H1 (cell line): Measurements from ENCODE around the gene TSPAN32. TPM values are rescaled to one million over a fixed set of nuclear protein-coding genes. Genes with fewer than 3 reads are reported as not detected.

Source experiments
- CTCF ChIA-PET: fragments of 300-600 bp; sonication (Branson Sonifier 250); formaldehyde crosslinking; loops from one replicate; lab custom pipeline; 2021; ENCODE audit not compliant: partially characterized antibody; lab: Charles Lee
- POLR2A ChIA-PET: fragments of 300-600 bp; sonication (Branson Sonifier 250); formaldehyde crosslinking; loops from one replicate; lab custom pipeline; 2021; ENCODE audit warnings: inconsistent platforms; ENCODE audit not compliant: partially characterized antibody; lab: Charles Lee
- DNase-seq, 2 experiments: peaks; one replicate each; pipeline versions ENCODE4 v3.0.0 to v3.0.0-alpha.2; 2010 to 2022; ENCODE audit warnings: low spot score in 2 of 2, low read depth in 1 of 2, mixed read lengths in 1 of 2
- FAIRE-seq: peaks from 2 replicates; lab custom pipeline; 2011; peaks lifted over from hg19 to GRCh38; lab: Jason Lieb, UNC
- H2AFZ ChIP-seq: 2 replicates; pipeline ENCODE4 v1.8.1; 2012; ENCODE audit warnings: low read length, inconsistent platforms
- H2AK5ac ChIP-seq: 2 replicates; pipeline ENCODE4 v1.6.1; 2013; ENCODE audit warnings: low read depth, low read length
- H2BK120ac ChIP-seq: replicated peaks from 2 replicates; pipeline ENCODE3; 2013; ENCODE audit warnings: low read depth, low read length, inconsistent platforms
- H2BK12ac ChIP-seq: 2 replicates; pipeline ENCODE4 v1.6.1; 2013; ENCODE audit warnings: low read depth, low read length
- H2BK15ac ChIP-seq: 2 replicates; pipeline ENCODE4 v1.6.1; 2013; ENCODE audit warnings: low read length
- H2BK20ac ChIP-seq: 2 replicates; pipeline ENCODE4 v1.6.1; 2013; ENCODE audit warnings: low read length
- H2BK5ac ChIP-seq: 2 replicates; pipeline ENCODE4 v1.6.1; 2013; ENCODE audit warnings: low read depth, low read length
- H3K14ac ChIP-seq: 2 replicates; pipeline ENCODE4 v1.6.1; 2013; ENCODE audit warnings: inconsistent platforms; ENCODE audit not compliant: insufficient read length
- H3K18ac ChIP-seq: 2 replicates; pipeline ENCODE4 v1.6.1; 2013; ENCODE audit warnings: low read length; ENCODE audit errors: extremely low read depth
- H3K23ac ChIP-seq: 2 replicates; pipeline ENCODE4 v1.6.1; 2013; ENCODE audit warnings: inconsistent platforms; ENCODE audit not compliant: insufficient read length
- H3K23me2 ChIP-seq: 2 replicates; pipeline ENCODE4 v1.6.1; 2013; ENCODE audit warnings: low read depth, low read length
- H3K27ac ChIP-seq: 2 replicates; pipeline ENCODE4 v1.6.1; 2011; ENCODE audit warnings: low read depth, low read length, inconsistent platforms
- H3K27me3 ChIP-seq, 4 experiments: replicated peaks in 1 of 4; 1 replicate in 1 of 4; 2 replicates in 3 of 4; pipeline versions ENCODE4 v1.6.1 to v1.8.1; 2011 to 2013; ENCODE audit warnings: low read length in 3 of 4, mild to moderate bottlenecking in 3 of 4, inconsistent platforms in 2 of 4, mixed read lengths in 2 of 4, moderate library complexity in 1 of 4; ENCODE audit not compliant: control insufficient read depth in 3 of 4, insufficient read depth in 3 of 4; ENCODE audit errors: extremely low read depth in 1 of 4
- H3K36me3 ChIP-seq, 4 experiments: 2 replicates each; pipeline versions ENCODE4 v1.6.1 to v1.8.1; 2011 to 2013; ENCODE audit warnings: mild to moderate bottlenecking in 4 of 4, low read length in 3 of 4, moderate library complexity in 2 of 4, control low read depth in 1 of 4, inconsistent platforms in 1 of 4; ENCODE audit not compliant: insufficient read depth in 4 of 4, control insufficient read depth in 2 of 4
- H3K4ac ChIP-seq: replicated peaks from 2 replicates; pipeline ENCODE3; 2013; ENCODE audit warnings: low read length, low read depth, mixed read lengths, inconsistent platforms; ENCODE audit not compliant: insufficient read length
- H3K4me1 ChIP-seq, 4 experiments: replicated peaks in 1 of 4; 1 replicate in 1 of 4; 2 replicates in 3 of 4; pipeline versions ENCODE4 v1.6.1 to v1.8.1; 2011 to 2013; ENCODE audit warnings: low read length in 3 of 4, inconsistent platforms in 2 of 4, mixed read lengths in 1 of 4; ENCODE audit not compliant: insufficient read depth in 4 of 4, control insufficient read depth in 3 of 4
- H3K4me2 ChIP-seq, 2 experiments: 2 replicates each; pipeline versions ENCODE4 v1.6.1 to v1.8.1; 2011 to 2013; ENCODE audit warnings: low read depth in 2 of 2, low read length in 2 of 2, control low read depth in 1 of 2, inconsistent platforms in 1 of 2, mild to moderate bottlenecking in 1 of 2; ENCODE audit not compliant: insufficient read depth in 1 of 2
- H3K4me3 ChIP-seq, 4 experiments: fragments of 200-600, 300-600 bp in 1 of 4; sonication (generic), shearing (Covaris generic), sonication (Bioruptor Twin) in 1 of 4; 2 replicates each; pipeline versions ENCODE4 v1.5.1 to v1.8.1; 2011 to 2016; ENCODE audit warnings: low read length in 4 of 4, low read depth in 3 of 4, control low read depth in 2 of 4, inconsistent platforms in 2 of 4, mild to moderate bottlenecking in 2 of 4, mixed read lengths in 1 of 4, moderate library complexity in 1 of 4; ENCODE audit not compliant: insufficient read depth in 2 of 4; ENCODE audit errors: extremely low read depth in 1 of 4
- H3K56ac ChIP-seq: replicated peaks from 2 replicates; pipeline ENCODE3; 2013; ENCODE audit warnings: low read depth, mild to moderate bottlenecking, mixed read lengths, low read length, inconsistent platforms; ENCODE audit not compliant: insufficient read length
- H3K79me1 ChIP-seq: 2 replicates; pipeline ENCODE4 v1.6.1; 2013; ENCODE audit warnings: low read depth, low read length, control low read depth
- H3K79me2 ChIP-seq, 2 experiments: 2 replicates each; pipeline versions ENCODE4 v1.6.1 to v1.8.1; 2012 to 2013; ENCODE audit warnings: low read length in 2 of 2, mild to moderate bottlenecking in 2 of 2, inconsistent platforms in 1 of 2; ENCODE audit not compliant: insufficient read depth in 2 of 2, control insufficient read depth in 1 of 2
- H3K9ac ChIP-seq, 4 experiments: replicated peaks in 1 of 4; 1 replicate in 1 of 4; 2 replicates in 3 of 4; pipeline versions ENCODE4 v1.6.1 to v1.8.1; 2011 to 2013; ENCODE audit warnings: low read depth in 3 of 4, low read length in 3 of 4, control low read depth in 2 of 4, mild to moderate bottlenecking in 2 of 4, moderate library complexity in 2 of 4, inconsistent platforms in 1 of 4; ENCODE audit errors: extremely low read depth in 1 of 4
- H3K9me3 ChIP-seq, 2 experiments: 2 replicates each; pipeline versions ENCODE4 v1.6.1 to v1.8.1; 2012 to 2013; ENCODE audit warnings: mild to moderate bottlenecking in 2 of 2, moderate library complexity in 2 of 2, control low read depth in 1 of 2, inconsistent platforms in 1 of 2, low read depth in 1 of 2, low read length in 1 of 2, mixed read lengths in 1 of 2; ENCODE audit not compliant: insufficient read depth in 2 of 2
- H4K20me1 ChIP-seq, 2 experiments: replicated peaks in 1 of 2; 2 replicates each; pipeline versions ENCODE3 to v1.8.1; 2011 to 2013; ENCODE audit warnings: inconsistent platforms in 2 of 2, low read length in 2 of 2, mild to moderate bottlenecking in 1 of 2; ENCODE audit not compliant: insufficient read depth in 2 of 2, control insufficient read depth in 1 of 2
- H4K5ac ChIP-seq: 2 replicates; pipeline ENCODE4 v1.6.1; 2013; ENCODE audit warnings: low read length, low read depth, mixed read lengths, inconsistent platforms; ENCODE audit not compliant: insufficient read length
- H4K8ac ChIP-seq: 2 replicates; pipeline ENCODE4 v1.8.0; 2013; ENCODE audit warnings: mild to moderate bottlenecking, moderate library complexity, low read length, inconsistent platforms; ENCODE audit not compliant: insufficient read depth; ENCODE audit errors: extremely low read depth
- H4K91ac ChIP-seq: replicated peaks from 2 replicates; pipeline ENCODE3; 2013; ENCODE audit warnings: low read length, mixed read lengths, inconsistent platforms; ENCODE audit not compliant: insufficient read length
- ATF2 ChIP-seq: IDR thresholded peaks from 2 replicates; pipeline ENCODE4 v1.6.1; 2012; ENCODE audit warnings: low read length, inconsistent platforms
- CEBPB ChIP-seq: IDR thresholded peaks from 2 replicates; pipeline ENCODE4 v1.6.1; 2012; ENCODE audit warnings: low read depth, low read length
- CREB1 ChIP-seq: IDR thresholded peaks from 2 replicates; pipeline ENCODE4 v1.6.1; 2012; ENCODE audit warnings: inconsistent platforms
- RFX5 ChIP-seq: IDR thresholded peaks from 2 replicates; pipeline ENCODE4 v1.6.1; 2011; ENCODE audit warnings: low read depth, low read length, improper control_type of control experiment, borderline replicate concordance
- RXRA ChIP-seq: IDR thresholded peaks from 2 replicates; pipeline ENCODE4 v1.6.1; 2011; ENCODE audit warnings: low read depth, mild to moderate bottlenecking, low read length, moderate library complexity; ENCODE audit not compliant: insufficient read depth
- SP4 ChIP-seq: IDR thresholded peaks from 2 replicates; pipeline ENCODE4 v1.6.1; 2012; ENCODE audit warnings: low read length, inconsistent platforms
- WGBS, 2 experiments: shearing (Covaris generic) in 1 of 2; methylation state at CpG; one replicate each; pipeline versions ENCODE4 v1.1.6 to v1.1.7; 2013 to 2015; ENCODE audit warnings: low lambda C conversion rate in 2 of 2, mixed read lengths in 2 of 2, inconsistent platforms in 1 of 2, low coverage in 1 of 2, missing lambda C conversion rate in 1 of 2; ENCODE audit not compliant: insufficient replicate concordance in 2 of 2, insufficient coverage in 1 of 2, insufficient read length in 1 of 2; ENCODE audit errors: extremely low coverage in 1 of 2, missing lambda C conversion rate in 1 of 2; 5-methylcytosine and 5-hydroxymethylcytosine counted together
- polyA plus RNA-seq, 7 experiments: library from polyadenylated mRNA; depleted of rRNA in 3 of 7; stranded (reverse) in 5 of 7; unstranded in 2 of 7; fragments of >200 nt in 5 of 7; fragments of 200-250 nt in 2 of 7; gene quantifications; 1 replicate in 5 of 7; 2 replicates in 1 of 7; 4 replicates in 1 of 7; pipeline versions ENCODE4 v1.2.1 to v1.2.3, GENCODE V29; 2011 to 2013; ENCODE audit warnings: missing spikeins in 2 of 7, mixed read lengths in 2 of 7
- total RNA-seq: library from RNA; stranded (reverse); fragmentation: NEBNext Ultra II Directional; extraction: Animal tissue kit (Norgen Biotek cat#: 25700); gene quantifications from 2 replicates; pipeline ENCODE4 v1.2.1, GENCODE V29; 2021

TSPAN32 gene
- total and polyA plus RNA-seq, 2 of the 8 experiments (the other 6 are each of a cell fraction or from before 2014, with no cell fraction given): not detected

DNA sequence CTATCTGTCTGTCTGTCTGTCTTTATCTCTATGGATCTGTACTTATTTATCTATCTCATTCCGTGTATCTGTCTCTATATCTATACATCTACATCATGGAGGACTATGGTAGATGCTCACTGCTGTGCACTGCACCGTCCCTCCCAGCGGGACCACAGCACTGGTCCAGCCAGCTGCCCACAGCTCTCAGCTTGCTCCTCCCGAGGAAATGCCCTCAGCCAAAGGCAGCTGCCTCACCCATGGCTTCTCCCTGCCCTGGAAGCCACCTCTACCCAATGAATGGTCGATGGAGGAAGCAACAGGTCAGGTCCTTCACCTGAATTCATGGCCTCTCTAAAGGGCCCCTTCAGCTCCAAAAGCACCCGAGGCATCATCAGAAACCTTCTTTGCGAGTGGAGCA is 60.6 kb downstream of the TSPAN32 start:
- ChIA-PET CTCF (interaction anchor here (1.0 to 2.0 kb wide), 5 partner anchors 12 to 168 kb away, joined by 3 to 7 read pairs (median 5); no protein-coding TSS in a partner anchor), POLR2A (interaction anchor here (0.8 to 2.8 kb wide), 3 partner anchors 14 to 22 kb away, joined by 3 to 8 read pairs (median 8); no protein-coding TSS in a partner anchor)
- no peak for TF ChIP-seq ATF2
- no peak for TF ChIP-seq CREB1
- TF ChIP-seq SP4: no peak
- no peak for TF ChIP-seq RXRA
- no peak for TF ChIP-seq CEBPB
- no peak for TF ChIP-seq RFX5

More for the DNA sequence above, 60.6 kb downstream of the TSPAN32 start:
- H3K14ac ChIP-seq: no peak overlapping the region
- no peak overlapping the region for H2BK20ac ChIP-seq
- no peak for FAIRE-seq
- no peaks in the 10 kb centered on the region for H4K20me1 ChIP-seq
- H2BK120ac ChIP-seq: no peak overlapping the region
- H3K9me3 ChIP-seq: peaks cover 0 to 4% of the 10 kb centered on the region in 2 experiments; a peak in 1 of 4 replicates
- H3K79me1 ChIP-seq: no peaks in the 10 kb centered on the region
- H4K8ac ChIP-seq: no peak overlapping the region
- no peaks in the 10 kb centered on the region for H3K23me2 ChIP-seq
- H3K23ac ChIP-seq: no peak overlapping the region
- no peak overlapping the region for H3K9ac ChIP-seq
- no peak overlapping the region for H2BK5ac ChIP-seq
- H3K27ac ChIP-seq: no peak overlapping the region
- no peak overlapping the region for H2BK15ac ChIP-seq
- H3K4me2 ChIP-seq: no peak overlapping the region
- no peak overlapping the region for H4K91ac ChIP-seq
- no peaks in the 10 kb centered on the region for H3K79me2 ChIP-seq
- no peak overlapping the region for H3K4ac ChIP-seq
- no peak overlapping the region for H2BK12ac ChIP-seq
- no peak overlapping the region for H4K5ac ChIP-seq
- no peaks in the 10 kb centered on the region for H3K36me3 ChIP-seq
- H2AK5ac ChIP-seq: no peak overlapping the region
- no peak overlapping the region for H3K4me3 ChIP-seq
- no peak overlapping the region for H3K56ac ChIP-seq
- 86% methylated on average over 7 of the region's 7 CpGs; no CpG with 5 or more reads in 1 of the 2 experiments for WGBS, 2 experiments
- H3K27me3 ChIP-seq: no peaks in the 10 kb centered on the region
- H2AFZ ChIP-seq: no peak overlapping the region
- no peaks in the 10 kb centered on the region for H3K4me1 ChIP-seq
- DNase-seq: no peak
- H3K18ac ChIP-seq: no peak overlapping the region
